ENCODE results near the gene PPP4R3A. TPM values are rescaled to one million over a fixed set of nuclear protein-coding genes. Genes with fewer than 3 reads are reported as not detected.

The PPP4R3A gene
- total RNA-seq, 1 experiment from 2014 or later = 148 TPM

GRCh38 chr14:91415794-91416743 is 94.0 kb downstream of the PPP4R3A start:
- peak overlapping the region; percentile 79 to 95 for H3K4me3 Mint-ChIP-seq
- no CpG with 5 or more reads among the region's 18 CpGs for WGBS (ENCODE audit: extremely low coverage, insufficient read length, low lambda C conversion rate)
- Histone ChIP-seq H3K14ac (ENCODE audit: insufficient read depth, low read length) (no peak overlapping the region), H3K9ac (ENCODE audit: extremely low read depth, insufficient read length, low read length) (peak overlapping the region; percentile 21), H3K23ac (ENCODE audit: insufficient read length, low read depth, low read length) (no peak overlapping the region), H2BK12ac (ENCODE audit: insufficient read length, low read depth, low read length) (no peak overlapping the region), H2BK5ac (ENCODE audit: insufficient read length, low read length) (no peak overlapping the region), H2BK15ac (ENCODE audit: low read depth, low read length) (no peak overlapping the region), H4K5ac (ENCODE audit: insufficient read length, low read depth, low read length) (no peak overlapping the region), H3T11ph (ENCODE audit: low read length) (no peak overlapping the region), H4K8ac (replicated peaks; ENCODE audit: insufficient read length, low read depth, low read length) (no peak overlapping the region), H3K56ac (ENCODE audit: insufficient read length, low read depth, low read length) (no peak overlapping the region), H2AK5ac (ENCODE audit: insufficient read length, low read length) (no peak overlapping the region), H3K79me2 (ENCODE audit: insufficient read depth, low read length) (peaks cover 6% of the 10 kb centered on the region; the same call in 1 of the 2 replicates), H2AFZ (ENCODE audit: low read length) (no peak overlapping the region), H3K4me2 (ENCODE audit: insufficient read depth, insufficient read length, low read length) (peak overlapping the region; percentile 74), H2BK120ac (ENCODE audit: low read depth, low read length, poor library complexity, severe bottlenecking) (no peak overlapping the region), H3K4ac (ENCODE audit: low read depth, low read length) (no peak overlapping the region), H3K4me1 (ENCODE audit: insufficient read depth, low read length) (peaks cover 11% of the 10 kb centered on the region; the same call in 1 of the 2 replicates), H2BK20ac (ENCODE audit: low read depth, low read length, poor library complexity, severe bottlenecking) (no peak overlapping the region), H4K91ac (ENCODE audit: insufficient read length, low read depth, low read length) (no peak overlapping the region), H4K20me1 (ENCODE audit: control insufficient read depth, insufficient read depth, insufficient read length) (no peaks in the 10 kb centered on the region), H3K9me3 (ENCODE audit: control insufficient read depth, low read depth, low read length) (no peaks in the 10 kb centered on the region), H3K27ac (ENCODE audit: insufficient read length, low read depth, low read length) (no peak overlapping the region), H3K79me1 (ENCODE audit: insufficient read depth, low read depth, low read length, poor library complexity, severe bottlenecking) (no peaks in the 10 kb centered on the region), H3K23me2 (ENCODE audit: insufficient read length, low read depth, low read length, poor library complexity, severe bottlenecking) (peaks cover 9% of the 10 kb centered on the region), H3K18ac (ENCODE audit: insufficient read length, low read depth, low read length) (no peak overlapping the region), H3K27me3 (ENCODE audit: insufficient read depth, low read length) (no peaks in the 10 kb centered on the region)
- no peaks in the 10 kb centered on the region for H3K9me3 Mint-ChIP-seq
- peaks cover 3% of the 10 kb centered on the region for H3K27me3 Mint-ChIP-seq (ENCODE audit: low read depth)
- peaks cover 43 to 52% of the 10 kb centered on the region in 2 experiments for H3K4me1 Mint-ChIP-seq
- H3K36me3 Mint-ChIP-seq (ENCODE audit: insufficient read depth in 1 of 3, low read depth in 3 of 3) = peaks cover 2 to 21% (median 3%) of the 10 kb centered on the region in 3 experiments; a peak in 5 of 7 replicates
- TF ChIP-seq, protein P1, sequence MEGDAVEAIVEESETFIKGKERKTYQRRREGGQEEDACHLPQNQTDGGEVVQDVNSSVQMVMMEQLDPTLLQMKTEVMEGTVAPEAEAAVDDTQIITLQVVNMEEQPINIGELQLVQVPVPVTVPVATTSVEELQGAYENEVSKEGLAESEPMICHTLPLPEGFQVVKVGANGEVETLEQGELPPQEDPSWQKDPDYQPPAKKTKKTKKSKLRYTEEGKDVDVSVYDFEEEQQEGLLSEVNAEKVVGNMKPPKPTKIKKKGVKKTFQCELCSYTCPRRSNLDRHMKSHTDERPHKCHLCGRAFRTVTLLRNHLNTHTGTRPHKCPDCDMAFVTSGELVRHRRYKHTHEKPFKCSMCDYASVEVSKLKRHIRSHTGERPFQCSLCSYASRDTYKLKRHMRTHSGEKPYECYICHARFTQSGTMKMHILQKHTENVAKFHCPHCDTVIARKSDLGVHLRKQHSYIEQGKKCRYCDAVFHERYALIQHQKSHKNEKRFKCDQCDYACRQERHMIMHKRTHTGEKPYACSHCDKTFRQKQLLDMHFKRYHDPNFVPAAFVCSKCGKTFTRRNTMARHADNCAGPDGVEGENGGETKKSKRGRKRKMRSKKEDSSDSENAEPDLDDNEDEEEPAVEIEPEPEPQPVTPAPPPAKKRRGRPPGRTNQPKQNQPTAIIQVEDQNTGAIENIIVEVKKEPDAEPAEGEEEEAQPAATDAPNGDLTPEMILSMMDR (conservative IDR thresholded peaks at IDR 0.05) = no peak
- no peak for DNase-seq
- peak overlapping the region; percentile 7 to 74 (median 36); a peak in 2 of 7 replicates for H3K27ac Mint-ChIP-seq
